Superior temporal gyrus (tissue), 1 donor: Measurements from ENCODE around the gene RASA3.
"Not testable (repeated sequence)": the region's sequence is repeated elsewhere in the genome, so short reads cannot be mapped to it uniquely, and the experiment has no call there.

Experiments used
- DNase-seq: peaks from one replicate; pipeline ENCODE4 v3.0.0-alpha.2; 2016; ENCODE audit errors: extremely low spot score

Gene RASA3, protein sequence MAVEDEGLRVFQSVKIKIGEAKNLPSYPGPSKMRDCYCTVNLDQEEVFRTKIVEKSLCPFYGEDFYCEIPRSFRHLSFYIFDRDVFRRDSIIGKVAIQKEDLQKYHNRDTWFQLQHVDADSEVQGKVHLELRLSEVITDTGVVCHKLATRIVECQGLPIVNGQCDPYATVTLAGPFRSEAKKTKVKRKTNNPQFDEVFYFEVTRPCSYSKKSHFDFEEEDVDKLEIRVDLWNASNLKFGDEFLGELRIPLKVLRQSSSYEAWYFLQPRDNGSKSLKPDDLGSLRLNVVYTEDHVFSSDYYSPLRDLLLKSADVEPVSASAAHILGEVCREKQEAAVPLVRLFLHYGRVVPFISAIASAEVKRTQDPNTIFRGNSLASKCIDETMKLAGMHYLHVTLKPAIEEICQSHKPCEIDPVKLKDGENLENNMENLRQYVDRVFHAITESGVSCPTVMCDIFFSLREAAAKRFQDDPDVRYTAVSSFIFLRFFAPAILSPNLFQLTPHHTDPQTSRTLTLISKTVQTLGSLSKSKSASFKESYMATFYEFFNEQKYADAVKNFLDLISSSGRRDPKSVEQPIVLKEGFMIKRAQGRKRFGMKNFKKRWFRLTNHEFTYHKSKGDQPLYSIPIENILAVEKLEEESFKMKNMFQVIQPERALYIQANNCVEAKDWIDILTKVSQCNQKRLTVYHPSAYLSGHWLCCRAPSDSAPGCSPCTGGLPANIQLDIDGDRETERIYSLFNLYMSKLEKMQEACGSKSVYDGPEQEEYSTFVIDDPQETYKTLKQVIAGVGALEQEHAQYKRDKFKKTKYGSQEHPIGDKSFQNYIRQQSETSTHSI

DNA sequence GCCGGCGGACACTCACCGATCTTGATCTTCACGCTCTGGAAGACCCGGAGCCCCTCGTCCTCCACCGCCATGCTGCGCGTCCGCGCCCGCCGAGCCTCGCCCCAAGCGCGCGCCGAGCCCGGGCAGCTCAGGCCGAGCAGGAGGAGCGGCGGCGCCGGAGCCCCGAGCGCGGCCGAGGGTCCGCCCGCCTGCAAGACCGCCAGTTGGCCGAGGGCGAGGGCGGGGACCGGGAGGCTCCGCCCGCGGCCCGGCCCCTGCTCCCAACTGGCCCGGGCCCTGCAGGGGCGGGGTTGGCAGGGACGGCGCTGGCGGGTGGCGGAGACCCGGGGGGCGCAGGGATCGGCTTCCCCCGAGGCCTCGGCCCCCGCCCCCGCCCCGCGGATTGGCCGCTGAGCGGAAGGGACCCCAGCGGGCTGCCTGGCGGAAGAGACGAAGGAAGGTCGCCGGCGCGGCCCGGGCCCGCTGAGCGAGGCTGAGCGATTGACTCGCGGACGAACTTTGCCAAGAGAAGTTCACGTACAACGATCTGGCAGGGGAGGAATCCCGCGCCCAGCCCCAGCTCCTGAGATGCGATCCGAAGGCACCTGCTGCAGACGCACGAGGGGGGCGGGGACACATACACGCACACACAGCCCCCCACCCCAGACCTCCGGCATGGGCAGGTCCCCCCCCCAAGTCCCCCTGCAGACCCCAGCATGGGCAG is at the start of gene RASA3:
Gene RASA3, minus strand, starts transcription at position 205 of the 703 bp plus-strand sequence. Its CDS starts 134 bp downstream, at position 71.
- DNase-seq, result peak; percentile 63

DNA sequence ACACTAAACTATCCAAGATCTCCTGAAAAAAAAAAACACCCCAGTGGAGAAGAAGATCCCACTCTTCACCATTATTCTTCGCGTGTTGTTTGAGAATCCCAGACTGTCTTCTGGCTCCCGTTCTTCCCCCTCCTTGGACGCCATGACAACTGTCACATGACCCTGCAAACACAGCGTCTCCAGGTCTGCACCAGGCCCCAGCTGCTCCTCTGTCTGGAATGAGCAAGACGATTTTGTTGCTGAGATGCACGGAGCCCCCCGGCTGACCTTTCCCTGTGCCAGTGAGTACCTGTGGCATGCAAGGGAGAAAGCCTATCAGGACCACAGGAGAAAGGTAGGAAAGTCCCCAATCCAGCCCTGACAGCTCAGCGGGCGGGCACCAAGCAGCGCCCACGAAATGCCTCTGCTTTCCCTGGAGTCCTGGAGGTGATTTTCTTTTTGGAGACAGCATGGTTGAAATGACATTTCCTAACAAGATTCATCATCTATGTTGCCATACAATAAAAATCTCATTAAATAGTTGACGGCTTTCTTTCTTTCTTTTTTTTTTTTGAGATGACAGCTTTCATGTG is 46.8 kb upstream of the RASA3 start, which contains the start of gene CFAP97D2:
Gene CFAP97D2, plus strand, starts transcription at position 171 of the 572 bp plus-strand sequence. Its CDS starts 74 bp downstream, at position 245.
- no peak for DNase-seq

DNA sequence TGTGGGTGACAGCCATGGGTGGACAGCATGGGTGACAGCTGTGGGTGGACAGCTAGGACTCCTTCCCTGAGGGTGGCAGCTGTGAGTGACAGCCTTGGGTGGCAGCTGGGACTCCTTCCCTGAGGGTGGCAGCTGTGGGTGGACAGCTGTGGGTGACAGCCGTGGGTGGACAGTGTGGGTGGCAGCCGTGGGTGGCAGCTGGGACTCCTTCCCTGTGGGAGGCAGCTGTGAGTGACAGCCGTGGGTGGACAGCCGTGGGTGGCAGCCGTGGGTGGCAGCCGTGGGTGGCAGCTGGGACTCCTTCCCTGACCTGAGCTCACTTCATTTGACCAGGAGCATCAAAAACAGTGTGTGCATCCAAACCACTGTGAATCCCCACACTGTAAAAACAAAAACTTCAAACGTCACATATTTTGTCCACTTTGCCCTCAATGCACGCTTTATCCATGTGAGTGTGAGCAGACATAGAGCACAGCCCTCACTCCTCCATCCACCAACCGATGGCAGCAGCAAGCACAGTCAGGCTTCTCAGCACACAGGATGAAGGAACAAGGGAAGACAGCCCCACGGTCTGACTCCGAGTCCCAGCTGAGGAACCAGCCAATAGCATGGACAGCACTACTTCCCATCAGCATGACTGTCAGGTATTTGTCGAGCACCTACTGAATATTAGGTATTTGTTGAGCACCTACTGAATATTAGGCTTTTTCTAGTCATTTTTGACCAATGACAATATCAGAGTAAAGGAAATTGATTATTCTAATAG is 45.0 kb upstream of the RASA3 start:
- DNase-seq, result no peak

DNA sequence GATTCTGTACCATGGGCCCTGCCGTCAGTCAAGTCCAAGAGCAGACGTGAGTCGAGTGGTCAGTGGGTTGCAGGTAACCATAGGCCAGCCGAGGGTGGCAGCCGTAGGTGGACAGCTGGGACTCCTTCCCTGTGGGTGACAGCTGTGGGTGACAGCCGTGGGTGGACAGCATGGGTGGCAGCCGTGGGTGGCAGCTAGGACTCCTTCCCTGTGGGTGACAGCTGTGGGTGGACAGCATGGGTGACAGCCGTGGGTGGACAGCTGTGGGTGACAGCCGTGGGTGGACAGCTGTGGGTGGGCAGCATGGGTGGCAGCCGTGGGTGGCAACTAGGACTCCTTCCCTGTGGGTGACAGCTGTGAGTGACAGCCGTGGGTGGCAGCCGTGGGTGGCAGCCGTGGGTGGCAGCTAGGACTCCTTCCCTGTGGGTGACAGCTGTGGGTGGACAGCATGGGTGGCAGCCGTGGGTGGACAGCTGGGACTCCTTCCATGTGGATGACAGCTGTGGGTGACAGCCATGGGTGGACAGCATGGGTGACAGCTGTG is 44.0 kb upstream of the RASA3 start:
- not testable (repeated sequence) for DNase-seq

DNA sequence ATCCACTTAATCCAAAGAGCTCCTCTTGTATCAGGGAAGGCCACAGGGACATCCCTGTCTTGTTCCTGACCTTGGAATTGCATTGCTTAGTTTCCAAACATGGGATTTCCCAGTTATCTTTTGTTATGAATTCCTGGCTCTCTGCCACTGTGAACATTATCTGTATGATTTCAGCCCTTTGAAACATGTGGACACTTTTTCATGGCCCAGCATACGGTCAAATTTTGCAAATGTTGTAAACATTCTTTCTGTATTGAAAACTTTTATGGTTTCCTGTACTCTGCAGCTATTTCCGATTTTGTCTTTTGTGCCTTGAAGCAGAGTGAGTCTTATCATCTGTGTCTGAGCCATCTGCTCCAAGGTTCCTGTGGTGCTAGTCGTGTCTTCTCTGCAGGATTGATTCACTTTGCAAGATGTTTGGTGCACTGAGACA is 42.1 kb upstream of the RASA3 start:
- no peak for DNase-seq

DNA sequence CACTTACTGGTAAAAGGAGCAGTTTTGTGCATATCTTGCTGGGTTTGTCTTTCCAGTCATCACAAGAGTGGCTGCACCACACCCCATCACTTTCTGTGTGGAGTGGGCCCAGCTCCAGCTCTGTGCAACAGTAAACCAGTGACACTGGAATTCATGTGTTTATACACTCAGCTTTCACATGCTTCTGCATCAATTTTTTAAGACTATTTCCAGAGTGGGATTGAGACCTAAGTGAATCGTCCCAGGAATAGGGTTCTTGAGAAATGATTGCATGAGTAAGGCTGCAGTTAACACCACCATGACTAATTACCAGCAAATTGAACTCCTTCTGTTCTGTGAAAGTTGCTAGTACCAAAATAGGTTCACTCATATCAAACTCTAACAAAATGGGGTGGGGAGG is 41.3 kb upstream of the RASA3 start:
- no peak for DNase-seq

DNA sequence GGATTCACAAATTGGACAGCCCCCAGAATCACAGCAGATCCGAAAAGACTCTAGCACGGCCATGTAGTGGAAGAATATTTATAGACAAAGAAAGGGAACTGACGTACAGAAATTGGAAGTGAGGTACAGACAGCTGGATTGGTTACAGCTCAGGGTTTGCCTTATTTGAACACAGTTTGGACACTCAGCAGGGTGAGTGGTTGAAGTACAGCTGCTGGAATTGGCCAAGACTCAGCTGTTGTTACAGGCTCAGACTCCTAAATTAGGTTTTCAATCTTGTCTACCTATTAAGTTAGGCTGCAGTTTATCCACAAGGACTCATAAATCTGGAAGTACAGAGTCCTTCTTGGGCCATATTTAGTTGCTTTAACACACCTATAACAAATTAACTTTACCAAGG is 40.8 kb upstream of the RASA3 start:
- no peak for DNase-seq

DNA sequence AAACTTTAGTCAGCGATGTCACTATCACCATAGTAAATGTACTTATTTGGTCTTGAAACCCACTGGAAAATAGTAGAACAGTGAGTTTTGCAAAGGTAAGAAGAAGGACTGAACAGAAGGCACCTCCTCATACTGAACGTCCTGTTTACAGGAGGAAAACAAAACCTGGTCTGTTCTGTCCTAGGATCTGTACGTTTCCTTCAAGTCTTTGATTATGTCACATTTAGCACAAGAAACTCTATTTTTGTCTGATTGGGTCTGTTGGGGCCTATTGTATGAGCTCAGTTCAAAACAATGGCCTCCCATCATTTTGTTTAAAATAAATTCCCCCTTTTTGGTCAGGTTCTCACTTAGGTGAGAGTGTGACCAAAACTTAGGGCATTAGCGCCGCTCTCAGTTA is 35.5 kb upstream of the RASA3 start:
- DNase-seq, result no peak

DNA sequence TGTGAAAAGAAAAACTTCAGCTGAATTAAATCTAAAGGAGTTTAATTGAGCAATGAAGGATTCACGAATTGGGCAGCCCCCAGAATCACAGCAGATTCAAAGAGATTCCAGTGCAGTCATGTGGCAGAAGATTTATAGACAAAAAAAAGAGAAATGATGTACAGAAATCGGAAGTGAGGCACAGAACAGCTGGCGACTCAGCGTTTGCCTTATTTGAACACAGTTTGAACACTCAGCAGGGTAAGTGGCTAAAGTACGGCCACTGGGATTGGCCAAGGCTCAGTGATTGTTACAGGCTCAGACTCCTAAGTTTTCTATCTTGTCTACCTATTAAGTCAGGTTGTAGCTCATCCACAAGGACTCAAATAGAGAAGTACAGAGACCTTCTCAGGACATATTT is 35.0 kb upstream of the RASA3 start:
- peak; percentile 20 for DNase-seq

DNA sequence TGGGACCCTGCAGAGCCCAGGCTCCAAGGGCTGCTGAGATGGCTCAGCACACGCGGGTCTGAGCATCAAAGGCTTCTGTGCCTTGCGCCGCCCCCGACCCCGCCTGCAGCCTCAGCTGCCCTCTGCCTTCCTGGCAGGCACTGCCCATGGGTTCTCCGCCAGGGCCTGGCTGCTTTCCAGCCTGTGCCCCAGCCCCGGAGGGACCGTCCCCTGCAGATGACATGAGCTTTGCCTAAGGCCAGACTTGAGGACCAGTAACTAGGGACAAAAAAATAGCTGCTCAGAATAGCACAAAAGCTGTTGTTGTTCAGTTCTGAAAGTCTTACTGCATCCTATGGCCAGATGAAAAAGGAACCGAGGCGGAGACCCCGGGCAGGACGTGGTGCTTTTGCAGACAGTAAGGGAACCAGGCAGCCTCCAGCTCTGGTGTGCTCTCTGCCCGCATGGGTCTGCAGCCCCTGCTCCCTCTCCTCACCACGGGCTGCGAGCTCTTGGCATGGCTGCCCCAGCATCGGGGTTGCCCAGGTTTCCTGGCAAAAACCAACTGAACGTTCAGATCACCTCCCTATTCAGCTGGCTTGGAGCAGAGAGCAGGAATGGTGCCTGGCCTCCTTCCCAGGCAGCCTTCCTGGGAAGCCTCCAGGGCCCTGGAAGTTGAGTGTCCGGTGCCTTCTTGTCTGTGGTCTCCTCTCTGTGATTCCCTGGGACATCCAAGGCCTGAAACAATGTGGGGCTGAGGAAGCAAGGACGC is 34.1 kb upstream of the RASA3 start:
- DNase-seq, result peak; percentile 78

DNA sequence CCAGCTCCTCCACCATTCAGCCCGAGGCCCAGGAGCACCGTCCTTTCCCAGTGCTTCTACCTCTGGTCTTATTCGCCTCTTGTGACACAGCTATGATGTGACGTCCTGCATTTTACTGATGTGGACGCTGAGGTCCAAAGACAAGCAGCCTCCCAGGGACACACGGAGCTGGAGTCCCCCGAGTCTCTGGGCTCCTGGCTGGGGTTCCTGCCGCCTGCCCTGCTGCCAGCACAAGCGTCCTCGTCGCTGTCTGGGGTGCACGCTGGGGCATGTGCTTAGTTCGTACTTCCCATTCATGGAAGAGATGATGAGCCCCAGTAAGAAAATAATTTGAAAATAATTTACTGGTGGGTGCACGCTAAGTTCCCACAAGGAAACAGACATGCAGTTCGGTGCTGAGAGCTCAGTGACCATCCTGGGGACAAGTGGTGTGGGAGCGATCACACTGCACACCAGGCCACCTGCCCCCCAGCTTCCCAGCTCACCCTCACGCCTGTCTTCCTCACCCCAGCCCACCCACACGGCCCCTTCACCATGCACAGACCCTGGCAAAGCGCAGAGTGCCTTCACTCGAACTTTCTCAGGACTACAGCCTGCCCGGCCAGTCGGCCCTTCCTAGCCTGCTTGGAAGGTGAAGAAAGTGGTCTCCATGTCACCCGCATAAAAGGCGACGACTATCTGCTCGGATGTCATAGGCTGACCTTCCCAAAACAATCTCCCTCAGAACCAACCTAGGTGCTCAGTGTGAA is 32.4 kb upstream of the RASA3 start:
- no peak for DNase-seq

DNA sequence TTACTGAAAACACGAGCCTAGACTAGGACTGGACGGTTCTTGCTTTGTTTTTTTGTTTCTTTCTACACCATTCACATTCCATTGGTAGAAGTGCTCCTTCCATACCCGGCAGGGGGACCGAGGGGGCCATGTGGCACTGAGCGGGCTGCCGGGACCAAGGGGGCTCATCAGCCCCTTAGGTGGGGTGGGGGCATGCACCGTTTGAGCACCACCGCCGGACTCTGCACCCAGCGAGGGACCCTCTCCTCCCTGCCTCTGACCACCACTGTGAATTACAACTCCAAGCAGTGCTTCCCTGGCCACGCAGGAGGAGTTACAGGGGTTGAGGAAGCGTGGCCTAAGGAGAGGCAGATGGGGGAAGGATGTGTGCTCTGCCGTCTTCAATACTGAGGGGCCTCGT is 31.6 kb upstream of the RASA3 start:
- no peak for DNase-seq

DNA sequence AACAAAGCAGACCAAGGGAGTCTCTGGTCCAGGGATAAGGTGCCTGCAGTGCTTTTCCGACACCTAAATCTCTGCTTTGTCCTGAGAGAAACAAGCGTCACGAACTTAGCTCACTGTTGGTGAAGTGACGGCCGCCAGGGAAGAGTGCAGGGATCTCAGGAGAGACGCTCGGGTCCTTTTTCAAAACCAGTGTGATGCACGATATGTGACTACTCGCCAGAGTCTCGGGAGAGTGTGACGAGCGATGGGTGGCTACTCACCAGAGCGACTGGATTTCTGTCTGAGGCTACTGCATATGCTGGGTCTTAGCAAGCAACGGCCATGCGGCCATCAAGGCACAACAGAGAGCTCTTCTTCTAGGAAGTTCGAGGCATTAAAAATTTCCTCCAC is 30.1 kb upstream of the RASA3 start:
- DNase-seq, result no peak

DNA sequence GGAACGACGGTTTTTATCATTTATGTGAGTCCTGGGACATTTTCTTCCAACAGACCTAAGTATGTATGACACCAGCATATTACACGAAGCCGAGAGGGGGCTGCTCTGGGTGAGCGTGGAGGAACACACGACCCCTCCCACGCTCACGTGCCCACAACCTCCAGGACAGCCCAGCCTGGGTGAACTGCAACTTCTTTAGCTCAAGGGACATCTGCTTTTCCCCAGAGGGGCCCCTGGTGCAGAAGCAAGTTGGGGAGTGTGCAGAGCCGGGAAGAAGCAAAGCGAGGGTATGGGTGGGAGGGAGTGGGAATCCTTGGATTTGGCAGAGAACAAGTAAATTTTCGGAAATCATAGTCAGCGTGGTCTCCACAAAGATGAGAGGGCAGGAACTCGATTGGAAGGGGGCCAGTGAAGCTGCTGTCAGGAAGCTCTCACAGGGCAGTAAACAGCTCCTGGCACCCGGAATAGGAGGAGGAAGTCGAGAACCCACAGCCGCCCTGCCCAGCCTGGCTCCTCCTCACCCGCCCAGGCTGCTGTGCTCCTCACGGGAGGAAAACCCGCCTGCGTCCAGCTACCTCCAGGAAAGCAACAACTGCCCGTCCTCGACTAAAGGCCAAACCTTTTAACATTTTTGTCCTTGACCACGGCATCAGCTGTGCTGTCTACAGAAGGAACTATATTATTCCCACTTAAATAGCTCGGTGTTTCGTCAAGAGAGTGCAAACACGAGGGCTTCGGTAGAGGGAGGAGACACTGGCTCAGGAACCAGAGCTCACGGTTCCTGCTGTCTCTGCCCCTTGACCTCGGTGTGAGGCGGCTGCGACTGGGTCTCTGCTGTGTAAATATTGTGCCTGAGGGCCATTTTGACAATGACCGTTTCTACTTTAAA is 29.5 kb upstream of the RASA3 start:
- DNase-seq, result no peak

DNA sequence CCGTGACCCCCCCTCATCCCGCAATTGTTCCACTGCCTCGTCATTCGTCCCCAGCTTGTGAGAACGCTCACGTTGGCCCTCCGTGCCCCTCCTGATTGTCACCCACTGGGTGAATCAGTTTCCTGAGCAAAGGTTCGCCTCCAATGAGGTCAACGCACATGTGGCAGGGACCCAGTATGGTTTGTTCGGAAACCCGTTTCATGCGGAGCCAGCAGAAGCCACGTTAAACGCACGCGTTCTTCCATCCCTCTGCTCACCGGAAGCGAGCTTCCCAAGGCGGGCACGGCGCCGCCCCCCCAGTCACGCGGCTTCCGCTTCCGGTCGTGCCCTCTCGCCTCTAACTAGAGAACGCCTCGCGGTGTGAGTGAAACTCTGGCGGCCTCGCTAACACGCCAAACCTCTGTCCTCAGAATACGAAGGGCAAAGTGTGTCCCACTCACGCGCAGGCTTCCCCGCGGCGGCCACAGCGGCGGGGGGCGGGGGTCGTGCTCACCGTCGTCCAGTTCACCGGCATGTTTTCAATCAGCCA is 28.7 kb upstream of the RASA3 start:
- DNase-seq, result no peak

DNA sequence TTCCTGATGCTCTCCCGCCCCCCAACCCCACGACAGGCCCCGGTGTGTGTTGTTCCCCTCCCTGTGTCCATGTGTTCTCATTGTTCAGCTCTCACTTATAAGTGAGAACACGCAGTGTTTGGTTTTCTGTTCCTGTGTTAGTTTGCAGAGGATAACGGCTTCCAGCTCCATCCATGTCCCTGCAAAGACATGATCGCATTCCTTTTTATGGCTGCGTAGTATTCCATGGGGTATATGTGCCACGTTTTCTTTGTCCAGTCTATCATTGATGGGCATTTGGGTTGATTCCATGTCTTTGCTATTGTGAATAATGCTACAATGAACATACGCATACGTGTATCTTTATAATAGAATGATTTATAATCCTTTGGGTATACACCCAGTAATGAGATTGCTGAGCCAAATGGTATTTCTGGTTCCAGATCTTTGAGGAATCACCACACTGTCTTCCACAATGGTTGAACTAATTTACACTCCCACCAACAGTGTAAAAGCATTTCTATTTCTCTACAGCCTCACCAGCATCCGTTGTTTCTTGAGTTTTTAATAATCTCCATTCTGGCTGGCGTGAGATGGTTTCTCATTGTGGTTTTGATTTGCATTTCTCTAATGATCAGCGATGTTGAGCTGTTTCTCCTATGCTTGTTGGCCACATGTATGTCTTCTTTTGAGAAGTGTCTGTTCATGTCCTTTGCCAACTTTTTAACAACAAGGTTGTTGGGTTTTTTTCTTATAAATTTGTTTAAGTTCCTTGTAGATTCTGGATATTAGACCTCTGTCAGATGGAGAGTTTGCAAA is 26.6 kb upstream of the RASA3 start:
- DNase-seq, result not testable (repeated sequence)

DNA sequence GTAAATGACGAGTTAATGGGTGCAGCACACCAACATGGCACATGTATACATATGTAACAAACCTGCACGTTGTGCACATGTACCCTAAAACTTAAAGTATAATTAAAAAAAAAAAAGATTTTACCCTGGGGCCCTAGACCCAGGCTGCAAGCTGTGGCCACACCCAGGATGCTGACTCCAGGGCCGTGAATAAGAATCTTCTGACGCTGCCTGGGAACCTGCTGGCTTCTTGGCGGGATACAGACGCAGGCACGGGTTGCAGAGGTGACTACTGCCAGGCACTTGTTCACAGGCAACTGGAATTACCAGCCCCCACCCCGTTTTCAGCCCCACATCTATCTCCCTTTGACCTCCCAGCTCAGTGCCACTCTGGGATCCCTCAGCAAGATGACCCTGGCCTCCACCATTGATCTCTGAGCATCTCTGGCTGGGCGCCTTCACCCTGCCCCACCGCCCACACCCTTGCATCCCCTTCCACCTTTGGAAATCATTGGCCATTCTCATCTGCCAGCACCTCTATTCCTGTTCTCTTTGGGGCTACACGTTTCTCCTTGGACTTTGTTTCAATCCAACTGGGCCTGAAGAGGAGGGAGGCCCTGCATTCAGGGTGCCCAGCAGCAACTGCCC is 25.6 kb upstream of the RASA3 start:
- DNase-seq, result no peak
